COLO668 (cell line): Measurements from ENCODE around the gene CCNY.

Experiments
- DNase-seq: peaks from one replicate; lab custom pipeline; 2025; ENCODE audit not compliant: unreplicated experiment; lab: John Stamatoyannopoulos, UW

Gene CCNY

GRCh38 chr10:35608328-35608672 lies 272.0 kb downstream of the CCNY start:
- DNase-seq = no peak

- DNase-seq = no peak
These were observed 275.4 kb downstream of the CCNY start for GRCh38 chr10:35611750-35612149.

GRCh38 chr10:35612385-35613106 lies 276.2 kb downstream of the CCNY start:
- DNase-seq = no peak

- DNase-seq = no peak
These were observed 276.8 kb downstream of the CCNY start for GRCh38 chr10:35613107-35613440.

- DNase-seq = no peak
These were observed 277.4 kb downstream of the CCNY start for GRCh38 chr10:35613597-35614226.

GRCh38 chr10:35614312-35614711 lies 278.0 kb downstream of the CCNY start:
- no peak for DNase-seq
